Measurements from ENCODE around the gene PLOD3.

Gene PLOD3

GRCh38 chr7:101163279-101164070, 53.9 kb downstream of the PLOD3 start:
- no peak for DNase-seq

DNA sequence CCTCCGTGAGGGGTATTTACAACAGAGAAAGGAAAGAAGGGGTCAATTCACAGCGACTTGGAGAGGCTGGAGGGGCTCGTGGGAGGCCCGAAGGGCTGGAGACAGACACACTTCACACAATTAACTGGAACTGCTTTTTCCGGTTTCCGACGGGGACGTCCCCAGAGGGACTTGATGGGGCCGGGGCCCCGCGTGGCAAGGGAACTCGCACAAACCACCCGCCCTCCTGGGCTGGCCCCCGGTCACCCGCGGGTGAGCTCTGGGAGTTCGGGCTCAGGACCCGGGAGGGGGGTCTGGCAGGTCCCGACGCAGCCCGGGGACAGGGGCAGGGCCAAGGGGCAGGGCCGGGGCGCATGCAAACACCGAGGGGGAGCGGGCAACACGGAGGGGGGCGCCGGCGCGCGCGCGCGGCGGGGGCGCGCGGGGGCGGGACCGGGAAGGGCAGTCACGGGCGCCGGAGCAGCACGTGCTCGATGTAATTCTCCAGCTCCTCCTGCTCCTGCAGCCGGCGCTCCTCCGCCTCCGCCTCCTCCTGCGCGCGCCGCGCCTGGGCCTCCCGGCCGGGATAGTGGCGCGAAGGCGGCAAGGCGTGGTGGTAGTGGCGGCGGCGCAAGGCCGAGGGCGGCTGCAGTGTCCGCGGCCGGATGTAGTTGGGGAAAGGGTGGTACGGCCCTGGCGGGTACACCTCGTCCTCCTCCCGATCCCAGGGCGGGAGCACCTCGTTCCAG, 54.7 kb downstream of the PLOD3 start:
- no peak for DNase-seq

DNA sequence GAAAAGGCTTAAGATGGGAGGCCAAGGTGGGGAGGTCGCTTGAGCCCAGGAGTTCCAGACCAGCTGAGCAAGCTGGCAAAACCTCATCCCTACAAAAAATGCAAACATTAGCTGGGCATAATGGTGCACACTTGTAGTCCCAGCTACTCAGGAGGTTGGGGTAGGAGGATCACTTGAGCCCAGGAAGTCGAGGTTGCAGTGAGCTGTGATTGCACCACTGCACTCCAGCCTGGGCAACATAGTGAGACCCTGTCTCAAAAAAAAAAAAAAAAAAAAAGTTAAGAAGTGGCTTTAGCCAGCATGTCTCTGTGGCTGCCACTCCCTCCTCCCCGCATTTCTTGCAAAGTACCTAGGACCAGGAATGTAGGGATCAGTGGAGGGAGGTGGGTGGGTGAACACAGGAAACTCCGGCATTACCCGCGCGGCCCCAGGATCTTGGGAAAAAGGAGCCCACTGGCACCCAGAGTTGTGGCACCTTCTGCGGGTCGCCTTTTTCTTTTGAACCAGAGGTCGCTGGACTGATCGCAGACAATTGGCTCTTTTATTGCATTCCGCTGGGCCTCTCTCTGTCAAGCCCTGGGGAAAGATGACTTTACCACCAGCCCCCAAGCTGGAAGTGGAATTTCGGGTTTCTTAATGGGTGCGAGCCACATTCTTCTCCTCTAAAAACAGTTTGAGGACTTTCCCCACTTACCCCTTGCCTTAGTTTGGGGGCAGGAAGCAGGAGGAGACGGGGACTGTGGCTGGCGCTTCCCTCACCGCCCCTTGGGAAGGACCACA, 55.5 kb downstream of the PLOD3 start:
- DNase-seq = no peak

GRCh38 chr7:101160910-101161309, 56.5 kb downstream of the PLOD3 start:
- no peak for DNase-seq

DNA sequence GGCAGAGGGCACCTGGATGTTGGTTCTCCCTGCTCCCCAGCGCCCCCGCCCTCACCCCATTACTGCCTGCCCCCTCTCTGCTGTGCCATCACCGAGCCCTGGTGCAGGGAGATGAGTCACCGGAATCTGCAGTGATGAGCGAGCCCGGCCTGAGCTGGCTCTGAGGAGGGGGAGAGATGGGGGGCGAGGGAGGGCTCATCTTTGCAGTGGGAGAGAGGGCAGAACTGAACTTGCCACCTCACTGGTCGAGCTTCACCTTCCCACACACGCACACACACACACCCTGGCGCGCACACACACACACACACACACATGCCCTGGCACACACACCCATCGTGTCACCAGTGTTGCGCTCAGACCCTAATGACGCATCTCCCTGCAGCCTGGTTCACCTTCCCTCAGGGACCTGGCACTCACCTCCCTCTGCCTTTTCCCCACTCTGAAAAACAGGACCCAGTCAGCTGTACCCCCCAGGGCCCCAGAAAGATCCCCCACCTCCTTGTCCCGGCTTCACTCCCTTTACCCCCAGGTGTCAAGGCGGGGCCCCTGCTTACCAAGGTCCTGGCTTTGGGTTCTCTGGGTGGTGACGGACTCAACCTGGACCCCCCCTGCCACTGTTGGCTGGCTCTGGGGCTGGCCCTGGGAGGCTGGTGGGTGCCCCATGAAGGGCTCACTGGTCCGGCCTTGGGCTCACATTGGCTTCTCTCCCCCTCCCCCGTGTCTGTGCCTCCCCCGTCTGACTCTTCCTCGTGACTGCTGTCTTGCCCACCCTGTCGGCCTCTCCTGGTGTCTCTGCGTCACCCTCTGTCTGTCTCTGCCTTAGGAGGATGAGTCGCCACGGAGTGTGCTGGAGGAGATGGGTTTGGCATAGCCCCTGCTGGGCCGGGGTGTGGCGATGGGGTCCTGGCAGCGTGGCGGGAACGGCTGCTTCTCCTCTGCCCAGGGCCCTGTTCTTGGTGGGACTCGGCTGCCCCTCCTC, 57.4 kb downstream of the PLOD3 start:
- DNase-seq = no peak

GRCh38 chr7:101156866-101157589, 60.4 kb downstream of the PLOD3 start:
- DNase-seq = no peak

- no peak for DNase-seq
Observed at GRCh38 chr7:101156277-101156676, 61.1 kb downstream of the PLOD3 start.

Data from CD4-positive, alpha-beta T cell treated with Interferon alpha-2 for 1 hour (primary cell).